H1 (cell line): ENCODE measurements around the gene FOXL3. TPM values are rescaled to one million over a fixed set of nuclear protein-coding genes. Genes with fewer than 3 reads are reported as not detected.

ENCODE experiments used
- CTCF ChIA-PET: fragments of 300-600 bp; sonication (Branson Sonifier 250); formaldehyde crosslinking; loops from one replicate; lab custom pipeline; 2021; ENCODE audit not compliant: partially characterized antibody; lab: Charles Lee
- POLR2A ChIA-PET: fragments of 300-600 bp; sonication (Branson Sonifier 250); formaldehyde crosslinking; loops from one replicate; lab custom pipeline; 2021; ENCODE audit warnings: inconsistent platforms; ENCODE audit not compliant: partially characterized antibody; lab: Charles Lee
- DNase-seq, 2 experiments: peaks; one replicate each; pipeline versions ENCODE4 v3.0.0 to v3.0.0-alpha.2; 2010 to 2022; ENCODE audit warnings: low spot score in 2 of 2, low read depth in 1 of 2, mixed read lengths in 1 of 2
- FAIRE-seq: peaks from 2 replicates; lab custom pipeline; 2011; peaks lifted over from hg19 to GRCh38; lab: Jason Lieb, UNC
- H2AFZ ChIP-seq: 2 replicates; pipeline ENCODE4 v1.8.1; 2012; ENCODE audit warnings: low read length, inconsistent platforms
- H2AK5ac ChIP-seq: 2 replicates; pipeline ENCODE4 v1.6.1; 2013; ENCODE audit warnings: low read depth, low read length
- H2BK120ac ChIP-seq: replicated peaks from 2 replicates; pipeline ENCODE3; 2013; ENCODE audit warnings: low read depth, low read length, inconsistent platforms
- H2BK12ac ChIP-seq: 2 replicates; pipeline ENCODE4 v1.6.1; 2013; ENCODE audit warnings: low read depth, low read length
- H2BK15ac ChIP-seq: 2 replicates; pipeline ENCODE4 v1.6.1; 2013; ENCODE audit warnings: low read length
- H2BK20ac ChIP-seq: 2 replicates; pipeline ENCODE4 v1.6.1; 2013; ENCODE audit warnings: low read length
- H2BK5ac ChIP-seq: 2 replicates; pipeline ENCODE4 v1.6.1; 2013; ENCODE audit warnings: low read depth, low read length
- H3K14ac ChIP-seq: 2 replicates; pipeline ENCODE4 v1.6.1; 2013; ENCODE audit warnings: inconsistent platforms; ENCODE audit not compliant: insufficient read length
- H3K18ac ChIP-seq: 2 replicates; pipeline ENCODE4 v1.6.1; 2013; ENCODE audit warnings: low read length; ENCODE audit errors: extremely low read depth
- H3K23ac ChIP-seq: 2 replicates; pipeline ENCODE4 v1.6.1; 2013; ENCODE audit warnings: inconsistent platforms; ENCODE audit not compliant: insufficient read length
- H3K23me2 ChIP-seq: 2 replicates; pipeline ENCODE4 v1.6.1; 2013; ENCODE audit warnings: low read depth, low read length
- H3K27ac ChIP-seq: 2 replicates; pipeline ENCODE4 v1.6.1; 2011; ENCODE audit warnings: low read depth, low read length, inconsistent platforms
- H3K27me3 ChIP-seq, 4 experiments: replicated peaks in 1 of 4; 1 replicate in 1 of 4; 2 replicates in 3 of 4; pipeline versions ENCODE4 v1.6.1 to v1.8.1; 2011 to 2013; ENCODE audit warnings: low read length in 3 of 4, mild to moderate bottlenecking in 3 of 4, inconsistent platforms in 2 of 4, mixed read lengths in 2 of 4, moderate library complexity in 1 of 4; ENCODE audit not compliant: control insufficient read depth in 3 of 4, insufficient read depth in 3 of 4; ENCODE audit errors: extremely low read depth in 1 of 4
- H3K36me3 ChIP-seq, 4 experiments: 2 replicates each; pipeline versions ENCODE4 v1.6.1 to v1.8.1; 2011 to 2013; ENCODE audit warnings: mild to moderate bottlenecking in 4 of 4, low read length in 3 of 4, moderate library complexity in 2 of 4, control low read depth in 1 of 4, inconsistent platforms in 1 of 4; ENCODE audit not compliant: insufficient read depth in 4 of 4, control insufficient read depth in 2 of 4
- H3K4ac ChIP-seq: replicated peaks from 2 replicates; pipeline ENCODE3; 2013; ENCODE audit warnings: low read length, low read depth, mixed read lengths, inconsistent platforms; ENCODE audit not compliant: insufficient read length
- H3K4me1 ChIP-seq, 4 experiments: replicated peaks in 1 of 4; 1 replicate in 1 of 4; 2 replicates in 3 of 4; pipeline versions ENCODE4 v1.6.1 to v1.8.1; 2011 to 2013; ENCODE audit warnings: low read length in 3 of 4, inconsistent platforms in 2 of 4, mixed read lengths in 1 of 4; ENCODE audit not compliant: insufficient read depth in 4 of 4, control insufficient read depth in 3 of 4
- H3K4me2 ChIP-seq, 2 experiments: 2 replicates each; pipeline versions ENCODE4 v1.6.1 to v1.8.1; 2011 to 2013; ENCODE audit warnings: low read depth in 2 of 2, low read length in 2 of 2, control low read depth in 1 of 2, inconsistent platforms in 1 of 2, mild to moderate bottlenecking in 1 of 2; ENCODE audit not compliant: insufficient read depth in 1 of 2
- H3K4me3 ChIP-seq, 4 experiments: fragments of 200-600, 300-600 bp in 1 of 4; sonication (generic), shearing (Covaris generic), sonication (Bioruptor Twin) in 1 of 4; 2 replicates each; pipeline versions ENCODE4 v1.5.1 to v1.8.1; 2011 to 2016; ENCODE audit warnings: low read length in 4 of 4, low read depth in 3 of 4, control low read depth in 2 of 4, inconsistent platforms in 2 of 4, mild to moderate bottlenecking in 2 of 4, mixed read lengths in 1 of 4, moderate library complexity in 1 of 4; ENCODE audit not compliant: insufficient read depth in 2 of 4; ENCODE audit errors: extremely low read depth in 1 of 4
- H3K56ac ChIP-seq: replicated peaks from 2 replicates; pipeline ENCODE3; 2013; ENCODE audit warnings: low read depth, mild to moderate bottlenecking, mixed read lengths, low read length, inconsistent platforms; ENCODE audit not compliant: insufficient read length
- H3K79me1 ChIP-seq: 2 replicates; pipeline ENCODE4 v1.6.1; 2013; ENCODE audit warnings: low read depth, low read length, control low read depth
- H3K79me2 ChIP-seq, 2 experiments: 2 replicates each; pipeline versions ENCODE4 v1.6.1 to v1.8.1; 2012 to 2013; ENCODE audit warnings: low read length in 2 of 2, mild to moderate bottlenecking in 2 of 2, inconsistent platforms in 1 of 2; ENCODE audit not compliant: insufficient read depth in 2 of 2, control insufficient read depth in 1 of 2
- H3K9ac ChIP-seq, 4 experiments: replicated peaks in 1 of 4; 1 replicate in 1 of 4; 2 replicates in 3 of 4; pipeline versions ENCODE4 v1.6.1 to v1.8.1; 2011 to 2013; ENCODE audit warnings: low read depth in 3 of 4, low read length in 3 of 4, control low read depth in 2 of 4, mild to moderate bottlenecking in 2 of 4, moderate library complexity in 2 of 4, inconsistent platforms in 1 of 4; ENCODE audit errors: extremely low read depth in 1 of 4
- H3K9me3 ChIP-seq, 2 experiments: 2 replicates each; pipeline versions ENCODE4 v1.6.1 to v1.8.1; 2012 to 2013; ENCODE audit warnings: mild to moderate bottlenecking in 2 of 2, moderate library complexity in 2 of 2, control low read depth in 1 of 2, inconsistent platforms in 1 of 2, low read depth in 1 of 2, low read length in 1 of 2, mixed read lengths in 1 of 2; ENCODE audit not compliant: insufficient read depth in 2 of 2
- H4K20me1 ChIP-seq, 2 experiments: replicated peaks in 1 of 2; 2 replicates each; pipeline versions ENCODE3 to v1.8.1; 2011 to 2013; ENCODE audit warnings: inconsistent platforms in 2 of 2, low read length in 2 of 2, mild to moderate bottlenecking in 1 of 2; ENCODE audit not compliant: insufficient read depth in 2 of 2, control insufficient read depth in 1 of 2
- H4K5ac ChIP-seq: 2 replicates; pipeline ENCODE4 v1.6.1; 2013; ENCODE audit warnings: low read length, low read depth, mixed read lengths, inconsistent platforms; ENCODE audit not compliant: insufficient read length
- H4K8ac ChIP-seq: 2 replicates; pipeline ENCODE4 v1.8.0; 2013; ENCODE audit warnings: mild to moderate bottlenecking, moderate library complexity, low read length, inconsistent platforms; ENCODE audit not compliant: insufficient read depth; ENCODE audit errors: extremely low read depth
- H4K91ac ChIP-seq: replicated peaks from 2 replicates; pipeline ENCODE3; 2013; ENCODE audit warnings: low read length, mixed read lengths, inconsistent platforms; ENCODE audit not compliant: insufficient read length
- GTF2F1 ChIP-seq: IDR thresholded peaks from 2 replicates; pipeline ENCODE4 v1.6.1; 2012; ENCODE audit warnings: low read depth, low read length, improper control_type of control experiment, borderline replicate concordance
- HDAC6 ChIP-seq: IDR thresholded peaks from one replicate; pipeline ENCODE4 v1.7.1; 2012; ENCODE audit warnings: low read depth, mild to moderate bottlenecking, inconsistent platforms, low read length, moderate library complexity
- WGBS, 2 experiments: shearing (Covaris generic) in 1 of 2; methylation state at CpG; one replicate each; pipeline versions ENCODE4 v1.1.6 to v1.1.7; 2013 to 2015; ENCODE audit warnings: low lambda C conversion rate in 2 of 2, mixed read lengths in 2 of 2, inconsistent platforms in 1 of 2, low coverage in 1 of 2, missing lambda C conversion rate in 1 of 2; ENCODE audit not compliant: insufficient replicate concordance in 2 of 2, insufficient coverage in 1 of 2, insufficient read length in 1 of 2; ENCODE audit errors: extremely low coverage in 1 of 2, missing lambda C conversion rate in 1 of 2; 5-methylcytosine and 5-hydroxymethylcytosine counted together
- polyA plus RNA-seq, 7 experiments: library from polyadenylated mRNA; depleted of rRNA in 3 of 7; stranded (reverse) in 5 of 7; unstranded in 2 of 7; fragments of >200 nt in 5 of 7; fragments of 200-250 nt in 2 of 7; gene quantifications; 1 replicate in 5 of 7; 2 replicates in 1 of 7; 4 replicates in 1 of 7; pipeline versions ENCODE4 v1.2.1 to v1.2.3, GENCODE V29; 2011 to 2013; ENCODE audit warnings: missing spikeins in 2 of 7, mixed read lengths in 2 of 7
- total RNA-seq: library from RNA; stranded (reverse); fragmentation: NEBNext Ultra II Directional; extraction: Animal tissue kit (Norgen Biotek cat#: 25700); gene quantifications from 2 replicates; pipeline ENCODE4 v1.2.1, GENCODE V29; 2021
- TF ChIP-seq, protein P1 (sequence below): IDR thresholded peaks from 2 replicates; pipeline ENCODE4 v1.6.1; 2012; ENCODE audit warnings: inconsistent platforms

The FOXL3 gene
- total and polyA plus RNA-seq, 2 of the 8 experiments (the other 6 are each of a cell fraction or from before 2014, with no cell fraction given), result not detected

DNA sequence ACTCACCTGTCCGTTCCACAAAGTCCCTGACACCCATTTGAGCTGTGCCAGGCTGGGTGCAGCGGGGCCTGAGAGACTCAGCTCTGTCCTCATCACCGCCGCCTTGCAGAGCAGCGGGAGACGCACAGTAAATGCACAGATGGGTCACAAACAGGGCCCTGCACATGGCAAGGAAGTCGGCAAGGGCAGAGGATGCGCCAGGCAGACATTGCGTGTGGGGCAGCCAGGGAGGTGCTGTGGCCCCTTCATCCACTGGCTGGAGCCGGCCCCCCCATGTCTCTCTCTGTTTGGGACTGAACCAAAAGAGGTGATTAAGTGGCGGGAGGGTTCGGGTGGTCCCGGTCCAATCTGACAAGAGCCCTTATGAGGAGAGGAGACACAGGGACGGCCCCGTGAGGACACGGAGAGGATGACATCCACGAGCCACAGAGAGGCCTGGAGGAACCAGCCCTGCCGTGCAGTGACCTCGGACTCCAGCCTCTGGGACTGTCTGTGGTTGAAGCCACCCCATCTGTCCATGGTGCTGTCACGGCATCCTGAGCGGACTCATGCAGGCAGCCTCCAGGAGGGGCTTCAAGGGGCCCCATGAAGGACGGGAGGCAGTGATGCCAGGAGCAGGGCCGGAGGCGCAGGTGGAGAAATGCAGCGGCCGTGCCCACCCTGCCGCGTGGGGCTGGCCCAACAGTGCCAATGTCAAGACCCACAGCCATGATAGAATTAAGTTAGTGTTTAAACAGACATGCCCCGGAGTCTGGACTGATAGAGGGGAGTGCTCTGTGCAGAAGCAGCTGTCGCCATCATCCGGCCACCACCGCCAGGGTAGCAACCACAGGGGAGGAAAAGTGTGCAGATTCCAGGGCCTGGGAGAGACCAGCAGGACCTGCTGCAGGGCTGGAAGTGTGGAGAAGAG lies 28.4 kb upstream of the FOXL3 start:
- no peak overlapping the region for H3K4me2 ChIP-seq
- no peak for TF ChIP-seq HDAC6
- TF ChIP-seq, protein P1, sequence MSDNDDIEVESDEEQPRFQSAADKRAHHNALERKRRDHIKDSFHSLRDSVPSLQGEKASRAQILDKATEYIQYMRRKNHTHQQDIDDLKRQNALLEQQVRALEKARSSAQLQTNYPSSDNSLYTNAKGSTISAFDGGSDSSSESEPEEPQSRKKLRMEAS, result 0 out of 2 replicates have a peak, but pooled peaks have one; percentile 4
- TF ChIP-seq GTF2F1, result no peak
- H3K27ac ChIP-seq, result no peak overlapping the region
- H2BK15ac ChIP-seq, result no peak overlapping the region
- H2BK120ac ChIP-seq, result no peak overlapping the region
- no peaks in the 10 kb centered on the region for H3K23me2 ChIP-seq
- no peak overlapping the region for H2AFZ ChIP-seq
- POLR2A ChIA-PET, result no interaction called here
- no peak overlapping the region for H2BK20ac ChIP-seq
- peaks cover 67 to 96% of the 10 kb centered on the region in 2 experiments for H3K9me3 ChIP-seq
- no peak overlapping the region for H2AK5ac ChIP-seq
- no peak overlapping the region for H4K8ac ChIP-seq
- 95% methylated on average over 28 of the region's 32 CpGs; no CpG with 5 or more reads in 1 of the 2 experiments for WGBS, 2 experiments
- no peak overlapping the region for H2BK5ac ChIP-seq
- peaks cover 0 to 2% (median 0%) of the 10 kb centered on the region in 4 experiments; a peak in 1 of 7 replicates for H3K27me3 ChIP-seq
- H3K18ac ChIP-seq, result no peak overlapping the region
- DNase-seq, result no peak
- H3K79me2 ChIP-seq, result no peaks in the 10 kb centered on the region
- no peak overlapping the region for H4K5ac ChIP-seq
- no peak overlapping the region for H3K56ac ChIP-seq
- H3K9ac ChIP-seq, result no peak overlapping the region
- no peak overlapping the region for H4K91ac ChIP-seq
- H3K4me1 ChIP-seq, result no peaks in the 10 kb centered on the region
- peaks cover 5 to 50% (median 26%) of the 10 kb centered on the region in 4 experiments; a peak in 6 of 8 replicates for H3K36me3 ChIP-seq
- H2BK12ac ChIP-seq, result no peak overlapping the region
- no peak for FAIRE-seq
- 0 out of 2 replicates have a peak, but pooled peaks cover 2% of the 10 kb centered on the region for H3K79me1 ChIP-seq
- no peak overlapping the region for H3K4ac ChIP-seq
- H3K4me3 ChIP-seq, result peak overlapping the region in 1 of 4 experiments; percentile 31; a peak in 2 of 8 replicates
- H4K20me1 ChIP-seq, result no peaks in the 10 kb centered on the region
- H3K23ac ChIP-seq, result no peak overlapping the region
- H3K14ac ChIP-seq, result no peak overlapping the region
- CTCF ChIA-PET, result interaction anchor here (0.8 to 1.3 kb wide), 7 partner anchors 8 to 203 kb away, joined by 3 to 7 read pairs (median 3); no protein-coding TSS in a partner anchor
